MCF 10A (cell line): ENCODE measurements around the gene ZYG11A. TPM values are rescaled to one million over a fixed set of nuclear protein-coding genes. Genes with fewer than 3 reads are reported as not detected.

Experiments used
- BruUV-seq: library from RNA; stranded (reverse); fragments of 400-500 nt; replicated peaks from 2 replicates; lab custom pipeline; 2021; lab: Mats Ljungman, UMichigan
- CTCF ChIA-PET: fragments of 300-600 bp; sonication (Branson Sonifier 250); formaldehyde crosslinking; extraction: SDS; loops from one replicate; lab custom pipeline; 2021; ENCODE audit warnings: antibody characterized with exemption, inconsistent platforms; lab: Yijun Ruan, JAX
- POLR2A ChIA-PET: fragments of 300-600, 350-650 bp; sonication (Branson Sonifier 250); formaldehyde crosslinking; extraction: SDS; loops from one replicate; lab custom pipeline; 2020; ENCODE audit warnings: antibody characterized with exemption, inconsistent platforms; lab: Yijun Ruan, JAX
- DNase-seq: peaks from one replicate; pipeline ENCODE4 v3.0.0-alpha.2; 2018; ENCODE audit not compliant: unreplicated experiment
- H3K27ac Mint-ChIP-seq: one replicate; pipeline ENCODE4 v1.8.0; 2022; ENCODE audit warnings: mild to moderate bottlenecking, low read depth, mixed read lengths; ENCODE audit not compliant: unreplicated experiment
- H3K27me3 Mint-ChIP-seq: one replicate; pipeline ENCODE4 v1.8.0; 2022; ENCODE audit warnings: mixed read lengths; ENCODE audit not compliant: insufficient read depth, unreplicated experiment
- H3K36me3 Mint-ChIP-seq: one replicate; pipeline ENCODE4 v1.8.0; 2022; ENCODE audit warnings: mild to moderate bottlenecking, moderate library complexity, mixed read lengths; ENCODE audit not compliant: insufficient read depth, unreplicated experiment
- H3K4me1 Mint-ChIP-seq: one replicate; pipeline ENCODE4 v1.8.0; 2022; ENCODE audit warnings: mixed read lengths; ENCODE audit not compliant: insufficient read depth, unreplicated experiment
- H3K4me3 Mint-ChIP-seq: one replicate; pipeline ENCODE4 v1.8.0; 2022; ENCODE audit warnings: mild to moderate bottlenecking, moderate library complexity, mixed read lengths; ENCODE audit not compliant: unreplicated experiment
- H3K9me3 Mint-ChIP-seq: one replicate; pipeline ENCODE4 v1.8.0; 2022; ENCODE audit warnings: mixed read lengths; ENCODE audit not compliant: unreplicated experiment
- CTCF ChIP-seq: fragments of 200-600 bp; IDR thresholded peaks from one replicate; pipeline ENCODE4 v1.8.0; 2022; ENCODE audit warnings: antibody characterized with exemption, mild to moderate bottlenecking; ENCODE audit not compliant: unreplicated experiment
- intact Hi-C: fragments of 100-400 bp; cut with micrococcal nuclease; formaldehyde crosslinking; loops from 2 replicates; pipeline ENCODE4 v1.14.1; 2022
- total RNA-seq: library from RNA; stranded (reverse); gene quantifications from 2 replicates; pipeline ENCODE4 v1.2.3, GENCODE V29; 2022

Gene ZYG11A
- total RNA-seq, 1 experiment from 2014 or later, result not detected

- Mint-ChIP-seq H3K27ac (no peak overlapping the region), H3K4me3 (no peak overlapping the region), H3K9me3 (no peaks in the 10 kb centered on the region), H3K4me1 (no peaks in the 10 kb centered on the region), H3K36me3 (peaks cover 7% of the 10 kb centered on the region), H3K27me3 (no peaks in the 10 kb centered on the region)
- TF ChIP-seq CTCF, result no peak
- intact Hi-C loops, result no loop called here
- ChIA-PET POLR2A (no interaction called here), CTCF (no interaction called here)
- no peak for DNase-seq
- no TSS peak for BruUV-seq
Measured at GRCh38 chr1:52913537-52913936, 71.0 kb downstream of the ZYG11A start.

- peaks cover 6% of the 10 kb centered on the region for H3K36me3 Mint-ChIP-seq
- ChIA-PET POLR2A (interaction anchor here (1.0 to 1.7 kb wide), 2 partner anchors 14 to 16 kb away, joined by 3 to 4 read pairs; no protein-coding TSS in a partner anchor), CTCF (no interaction called here)
- no peaks in the 10 kb centered on the region for H3K9me3 Mint-ChIP-seq
- no peak overlapping the region for H3K27ac Mint-ChIP-seq
- no TSS peak for BruUV-seq
- no peak overlapping the region for H3K4me3 Mint-ChIP-seq
- TF ChIP-seq CTCF, result no peak
- no peaks in the 10 kb centered on the region for H3K27me3 Mint-ChIP-seq
- no peak for DNase-seq
- peaks cover 7% of the 10 kb centered on the region for H3K4me1 Mint-ChIP-seq
- intact Hi-C loops, result no loop called here
Measured at GRCh38 chr1:52914463-52914862, 71.9 kb downstream of the ZYG11A start.

GRCh38 chr1:52915211-52915854, 72.8 kb downstream of the ZYG11A start:
- ChIA-PET CTCF (interaction anchor here (0.7 kb wide), 1 partner anchor 8 kb away, joined by 3 read pairs; no protein-coding TSS in a partner anchor), POLR2A (interaction anchor here (1.0 to 1.7 kb wide), 3 partner anchors 15 to 188 kb away, joined by 3 to 4 read pairs (median 3); no protein-coding TSS in a partner anchor)
- intact Hi-C loops, result no loop called here
- TF ChIP-seq CTCF, result no peak
- H3K27me3 Mint-ChIP-seq, result no peaks in the 10 kb centered on the region
- H3K4me1 Mint-ChIP-seq, result peaks cover 16% of the 10 kb centered on the region
- DNase-seq, result no peak
- BruUV-seq, result no TSS peak
- H3K4me3 Mint-ChIP-seq, result no peak overlapping the region
- H3K36me3 Mint-ChIP-seq, result peaks cover 6% of the 10 kb centered on the region
- no peak overlapping the region for H3K27ac Mint-ChIP-seq
- no peaks in the 10 kb centered on the region for H3K9me3 Mint-ChIP-seq

- DNase-seq, result no peak
- Mint-ChIP-seq H3K27ac (no peak overlapping the region), H3K4me1 (peaks cover 17% of the 10 kb centered on the region), H3K4me3 (no peak overlapping the region), H3K9me3 (no peaks in the 10 kb centered on the region), H3K36me3 (peaks cover 6% of the 10 kb centered on the region), H3K27me3 (no peaks in the 10 kb centered on the region)
- no TSS peak for BruUV-seq
- intact Hi-C loops, result no loop called here
- CTCF ChIA-PET, result no interaction called here
- no peak for TF ChIP-seq CTCF
- POLR2A ChIA-PET, result interaction anchor here (1.1 to 1.7 kb wide), 2 partner anchors 18 to 188 kb away, joined by 3 to 4 read pairs; no protein-coding TSS in a partner anchor
Measured at GRCh38 chr1:52915855-52916220, 73.3 kb downstream of the ZYG11A start.
